Mesendoderm (in vitro differentiated cells): ENCODE data around the gene OPCML.

Experiments used
- DNase-seq: peaks from one replicate; pipeline ENCODE4 v3.0.0; 2013
- H2AK5ac ChIP-seq: 2 replicates; pipeline ENCODE4 v1.6.1; 2013; ENCODE audit warnings: low read length, inconsistent platforms
- H2BK120ac ChIP-seq: 2 replicates; pipeline ENCODE4 v1.6.1; 2013; ENCODE audit warnings: low read depth, mild to moderate bottlenecking, low read length, moderate library complexity, mixed read lengths
- H2BK15ac ChIP-seq: replicated peaks from 2 replicates; pipeline ENCODE4 v1.6.1; 2013; ENCODE audit warnings: low read depth, mild to moderate bottlenecking, moderate library complexity
- H2BK5ac ChIP-seq: 2 replicates; pipeline ENCODE4 v1.6.1; 2013; ENCODE audit warnings: low read length, inconsistent platforms
- H3K18ac ChIP-seq: 2 replicates; pipeline ENCODE4 v1.6.1; 2013; ENCODE audit warnings: mild to moderate bottlenecking, low read length, mixed read lengths
- H3K23ac ChIP-seq: one replicate; pipeline ENCODE4 v1.6.1; 2013; ENCODE audit warnings: low read length
- H3K27ac ChIP-seq: 2 replicates; pipeline ENCODE4 v1.5.1; 2013; ENCODE audit warnings: low read depth, mild to moderate bottlenecking, inconsistent platforms, low read length, moderate library complexity
- H3K27me3 ChIP-seq: 2 replicates; pipeline ENCODE4 v1.6.1; 2013; ENCODE audit warnings: low read length, control low read depth, mild to moderate bottlenecking, inconsistent platforms; ENCODE audit not compliant: insufficient read depth, poor library complexity
- H3K36me3 ChIP-seq: 2 replicates; pipeline ENCODE4 v1.6.1; 2013; ENCODE audit warnings: low read length, inconsistent platforms; ENCODE audit not compliant: control insufficient read depth, insufficient read depth
- H3K4ac ChIP-seq: one replicate; pipeline ENCODE4 v1.6.1; 2013; ENCODE audit warnings: low read depth, mild to moderate bottlenecking, low read length, moderate library complexity
- H3K4me1 ChIP-seq: 2 replicates; pipeline ENCODE4 v1.6.1; 2013; ENCODE audit warnings: low read depth, low read length, inconsistent platforms; ENCODE audit not compliant: control insufficient read depth
- H3K4me2 ChIP-seq: 2 replicates; pipeline ENCODE4 v1.6.1; 2013; ENCODE audit warnings: low read length
- H3K4me3 ChIP-seq: 2 replicates; pipeline ENCODE4 v1.5.1; 2013; ENCODE audit warnings: mild to moderate bottlenecking, low read length
- H3K56ac ChIP-seq: one replicate; pipeline ENCODE4 v1.6.1; 2013; ENCODE audit warnings: low read length
- H3K79me1 ChIP-seq: 2 replicates; pipeline ENCODE4 v1.6.1; 2013; ENCODE audit warnings: low read length, inconsistent platforms
- H3K79me2 ChIP-seq: 2 replicates; pipeline ENCODE4 v1.6.1; 2013; ENCODE audit warnings: mild to moderate bottlenecking, low read length; ENCODE audit not compliant: control insufficient read depth, insufficient read depth
- H3K9ac ChIP-seq: 2 replicates; pipeline ENCODE4 v1.6.1; 2013; ENCODE audit warnings: low read length, inconsistent platforms
- H4K5ac ChIP-seq: one replicate; pipeline ENCODE4 v1.6.1; 2013; ENCODE audit warnings: low read length
- H4K8ac ChIP-seq: one replicate; pipeline ENCODE4 v1.6.1; 2013; ENCODE audit warnings: low read depth, mild to moderate bottlenecking, control low read depth, low read length, moderate library complexity
- WGBS: extraction: QIAGEN DNeasy Blood & Tissue Kit; methylation state at CpG from one replicate; pipeline ENCODE4 v1.1.7; 2013; ENCODE audit warnings: low lambda C conversion rate, missing lambda C conversion rate; ENCODE audit not compliant: insufficient coverage; ENCODE audit errors: extremely low coverage; 5-methylcytosine and 5-hydroxymethylcytosine counted together

The OPCML gene

GRCh38 chr11:133072858-133073582 is 459.3 kb downstream of the OPCML start:
- H4K5ac ChIP-seq: no peak overlapping the region
- H3K4ac ChIP-seq: no peak overlapping the region
- WGBS: no CpG with 5 or more reads among the region's 10 CpGs
- no peak overlapping the region for H3K4me2 ChIP-seq
- H3K9ac ChIP-seq: no peak overlapping the region
- no peak overlapping the region for H2AK5ac ChIP-seq
- H3K27ac ChIP-seq: no peak overlapping the region
- DNase-seq: no peak
- no peak overlapping the region for H4K8ac ChIP-seq
- no peak overlapping the region for H2BK15ac ChIP-seq
- H2BK120ac ChIP-seq: no peak overlapping the region
- no peak overlapping the region for H3K56ac ChIP-seq
- H3K36me3 ChIP-seq: no peaks in the 10 kb centered on the region
- no peak overlapping the region for H2BK5ac ChIP-seq
- no peaks in the 10 kb centered on the region for H3K27me3 ChIP-seq
- no peaks in the 10 kb centered on the region for H3K79me2 ChIP-seq
- H3K4me3 ChIP-seq: no peak overlapping the region
- no peaks in the 10 kb centered on the region for H3K79me1 ChIP-seq
- no peak overlapping the region for H3K23ac ChIP-seq
- no peak overlapping the region for H3K18ac ChIP-seq
- H3K4me1 ChIP-seq: peaks cover 5% of the 10 kb centered on the region

GRCh38 chr11:133072378-133072777 is 459.9 kb downstream of the OPCML start:
- Histone ChIP-seq H3K56ac (no peak overlapping the region), H4K8ac (no peak overlapping the region), H2AK5ac (no peak overlapping the region), H2BK120ac (no peak overlapping the region), H3K4me3 (no peak overlapping the region), H3K4me1 (peaks cover 5% of the 10 kb centered on the region), H3K27me3 (no peaks in the 10 kb centered on the region), H3K9ac (no peak overlapping the region), H3K18ac (no peak overlapping the region), H3K4ac (no peak overlapping the region), H3K27ac (no peak overlapping the region), H2BK5ac (no peak overlapping the region), H4K5ac (no peak overlapping the region), H3K4me2 (no peak overlapping the region), H3K36me3 (no peaks in the 10 kb centered on the region), H3K23ac (no peak overlapping the region), H2BK15ac (no peak overlapping the region), H3K79me2 (no peaks in the 10 kb centered on the region), H3K79me1 (no peaks in the 10 kb centered on the region)
- no peak for DNase-seq
- WGBS: no CpG with 5 or more reads among the region's 7 CpGs

- Histone ChIP-seq H3K79me1 (no peaks in the 10 kb centered on the region), H3K23ac (no peak overlapping the region), H3K9ac (no peak overlapping the region), H2BK120ac (no peak overlapping the region), H3K27ac (no peak overlapping the region), H3K4me2 (no peak overlapping the region), H2BK15ac (no peak overlapping the region), H3K4me1 (peaks cover 5% of the 10 kb centered on the region), H3K27me3 (no peaks in the 10 kb centered on the region), H3K4ac (no peak overlapping the region), H3K4me3 (no peak overlapping the region), H3K18ac (no peak overlapping the region), H4K5ac (no peak overlapping the region), H2AK5ac (no peak overlapping the region), H3K36me3 (no peaks in the 10 kb centered on the region), H2BK5ac (no peak overlapping the region), H3K79me2 (no peaks in the 10 kb centered on the region), H3K56ac (no peak overlapping the region), H4K8ac (no peak overlapping the region)
- WGBS: no CpG with 5 or more reads among the region's 3 CpGs
- DNase-seq: peak; percentile 60
Observed at GRCh38 chr11:133070791-133071190, 461.5 kb downstream of the OPCML start.

- Histone ChIP-seq H3K18ac (no peak overlapping the region), H3K9ac (no peak overlapping the region), H2BK15ac (no peak overlapping the region), H3K4me3 (no peak overlapping the region), H2BK5ac (no peak overlapping the region), H3K27ac (no peak overlapping the region), H3K4ac (no peak overlapping the region), H3K79me1 (no peaks in the 10 kb centered on the region), H3K23ac (no peak overlapping the region), H3K56ac (no peak overlapping the region), H3K36me3 (no peaks in the 10 kb centered on the region), H4K5ac (no peak overlapping the region), H3K79me2 (no peaks in the 10 kb centered on the region), H2AK5ac (no peak overlapping the region), H3K4me2 (no peak overlapping the region), H3K4me1 (peaks cover 5% of the 10 kb centered on the region), H2BK120ac (no peak overlapping the region), H3K27me3 (no peaks in the 10 kb centered on the region), H4K8ac (no peak overlapping the region)
- no CpG with 5 or more reads among the region's 11 CpGs for WGBS
- peak; percentile 34 for DNase-seq
Observed at GRCh38 chr11:133070021-133070713, 462.1 kb downstream of the OPCML start.

- Histone ChIP-seq H2BK5ac (no peak overlapping the region), H3K27ac (no peak overlapping the region), H3K79me2 (no peaks in the 10 kb centered on the region), H3K23ac (no peak overlapping the region), H3K4me2 (no peak overlapping the region), H3K79me1 (no peaks in the 10 kb centered on the region), H2BK15ac (no peak overlapping the region), H3K4me3 (no peak overlapping the region), H4K5ac (no peak overlapping the region), H3K18ac (no peak overlapping the region), H3K9ac (no peak overlapping the region), H3K56ac (no peak overlapping the region), H2AK5ac (no peak overlapping the region), H3K36me3 (no peaks in the 10 kb centered on the region), H2BK120ac (no peak overlapping the region), H4K8ac (no peak overlapping the region), H3K27me3 (no peaks in the 10 kb centered on the region), H3K4me1 (peaks cover 5% of the 10 kb centered on the region), H3K4ac (no peak overlapping the region)
- WGBS: no CpG with 5 or more reads among the region's 13 CpGs
- no peak for DNase-seq
Observed at GRCh38 chr11:133065847-133066485, 466.3 kb downstream of the OPCML start.
